ENCODE results near the gene RMRP. TPM values are rescaled to one million over a fixed set of nuclear protein-coding genes. Genes with fewer than 3 reads are reported as not detected.

RMRP gene
- total and polyA plus RNA-seq, 9 of the 15 experiments (the other 6 are each of a cell fraction or from before 2014, with no cell fraction given) = 75.7 to 89,974 (median 13,378) TPM; not detected in 3

- Histone ChIP-seq H4K20me1 (replicated peaks; ENCODE audit: control insufficient read depth, insufficient read depth, low read length) (no peaks in the 10 kb centered on the region), H3K9me3 (replicated peaks; ENCODE audit: control insufficient read depth, insufficient read depth, low read depth, low read length) (no peaks in the 10 kb centered on the region), H3K9me1 (ENCODE audit: control insufficient read depth, insufficient read depth, low read length) (no peaks in the 10 kb centered on the region), H3K4me3 (no peak overlapping the region), H3K27ac (ENCODE audit: extremely low read depth, low read depth, low read length) (no peak overlapping the region), H3K4me2 (ENCODE audit: insufficient read depth, low read length) (no peak overlapping the region), H3K36me3 (ENCODE audit: control insufficient read depth, insufficient read depth, low read length) (peaks cover 74% of the 10 kb centered on the region), H3K79me2 (ENCODE audit: control insufficient read depth, insufficient read depth, low read length) (no peaks in the 10 kb centered on the region), H3K9ac (ENCODE audit: insufficient read depth in 1 of 2, low read depth in 2 of 2, low read length in 2 of 2) (no peak overlapping the region), H3K27me3 (ENCODE audit: control insufficient read depth in 2 of 2, insufficient read depth in 2 of 2, low read length in 2 of 2) (no peaks in the 10 kb centered on the region), H2AFZ (ENCODE audit: low read depth, low read length) (no peak overlapping the region), H3K4me1 (replicated peaks in 1 of 2; ENCODE audit: control insufficient read depth in 2 of 2, insufficient read depth in 2 of 2, low read length in 2 of 2) (no peaks in the 10 kb centered on the region; a peak in 2 of 5 replicates)
- ChIA-PET CTCF (ENCODE audit: low intra/inter-chr PET ratio) (no interaction called here), POLR2A (no interaction called here)
- in situ Hi-C loops (cut with MboI) = no loop called here
- WGBS (ENCODE audit: insufficient coverage, low coverage, missing lambda C conversion rate) = 89% methylated on average over 5 of the region's 5 CpGs
- ATAC-seq = no peak
- no TSS peak for BruUV-seq (replicated peaks)
- intact Hi-C loops (cut with micrococcal nuclease) = loop anchor here (5.0 kb wide), 1 partner anchor 41 kb away; the partner anchor contains the start of genes CCDC107 and RMRP
- no peak for FAIRE-seq
- DNase-seq (ENCODE audit: extremely low read depth in 1 of 4, low spot score in 3 of 4) = no peak
- TF ChIP-seq, protein P1, sequence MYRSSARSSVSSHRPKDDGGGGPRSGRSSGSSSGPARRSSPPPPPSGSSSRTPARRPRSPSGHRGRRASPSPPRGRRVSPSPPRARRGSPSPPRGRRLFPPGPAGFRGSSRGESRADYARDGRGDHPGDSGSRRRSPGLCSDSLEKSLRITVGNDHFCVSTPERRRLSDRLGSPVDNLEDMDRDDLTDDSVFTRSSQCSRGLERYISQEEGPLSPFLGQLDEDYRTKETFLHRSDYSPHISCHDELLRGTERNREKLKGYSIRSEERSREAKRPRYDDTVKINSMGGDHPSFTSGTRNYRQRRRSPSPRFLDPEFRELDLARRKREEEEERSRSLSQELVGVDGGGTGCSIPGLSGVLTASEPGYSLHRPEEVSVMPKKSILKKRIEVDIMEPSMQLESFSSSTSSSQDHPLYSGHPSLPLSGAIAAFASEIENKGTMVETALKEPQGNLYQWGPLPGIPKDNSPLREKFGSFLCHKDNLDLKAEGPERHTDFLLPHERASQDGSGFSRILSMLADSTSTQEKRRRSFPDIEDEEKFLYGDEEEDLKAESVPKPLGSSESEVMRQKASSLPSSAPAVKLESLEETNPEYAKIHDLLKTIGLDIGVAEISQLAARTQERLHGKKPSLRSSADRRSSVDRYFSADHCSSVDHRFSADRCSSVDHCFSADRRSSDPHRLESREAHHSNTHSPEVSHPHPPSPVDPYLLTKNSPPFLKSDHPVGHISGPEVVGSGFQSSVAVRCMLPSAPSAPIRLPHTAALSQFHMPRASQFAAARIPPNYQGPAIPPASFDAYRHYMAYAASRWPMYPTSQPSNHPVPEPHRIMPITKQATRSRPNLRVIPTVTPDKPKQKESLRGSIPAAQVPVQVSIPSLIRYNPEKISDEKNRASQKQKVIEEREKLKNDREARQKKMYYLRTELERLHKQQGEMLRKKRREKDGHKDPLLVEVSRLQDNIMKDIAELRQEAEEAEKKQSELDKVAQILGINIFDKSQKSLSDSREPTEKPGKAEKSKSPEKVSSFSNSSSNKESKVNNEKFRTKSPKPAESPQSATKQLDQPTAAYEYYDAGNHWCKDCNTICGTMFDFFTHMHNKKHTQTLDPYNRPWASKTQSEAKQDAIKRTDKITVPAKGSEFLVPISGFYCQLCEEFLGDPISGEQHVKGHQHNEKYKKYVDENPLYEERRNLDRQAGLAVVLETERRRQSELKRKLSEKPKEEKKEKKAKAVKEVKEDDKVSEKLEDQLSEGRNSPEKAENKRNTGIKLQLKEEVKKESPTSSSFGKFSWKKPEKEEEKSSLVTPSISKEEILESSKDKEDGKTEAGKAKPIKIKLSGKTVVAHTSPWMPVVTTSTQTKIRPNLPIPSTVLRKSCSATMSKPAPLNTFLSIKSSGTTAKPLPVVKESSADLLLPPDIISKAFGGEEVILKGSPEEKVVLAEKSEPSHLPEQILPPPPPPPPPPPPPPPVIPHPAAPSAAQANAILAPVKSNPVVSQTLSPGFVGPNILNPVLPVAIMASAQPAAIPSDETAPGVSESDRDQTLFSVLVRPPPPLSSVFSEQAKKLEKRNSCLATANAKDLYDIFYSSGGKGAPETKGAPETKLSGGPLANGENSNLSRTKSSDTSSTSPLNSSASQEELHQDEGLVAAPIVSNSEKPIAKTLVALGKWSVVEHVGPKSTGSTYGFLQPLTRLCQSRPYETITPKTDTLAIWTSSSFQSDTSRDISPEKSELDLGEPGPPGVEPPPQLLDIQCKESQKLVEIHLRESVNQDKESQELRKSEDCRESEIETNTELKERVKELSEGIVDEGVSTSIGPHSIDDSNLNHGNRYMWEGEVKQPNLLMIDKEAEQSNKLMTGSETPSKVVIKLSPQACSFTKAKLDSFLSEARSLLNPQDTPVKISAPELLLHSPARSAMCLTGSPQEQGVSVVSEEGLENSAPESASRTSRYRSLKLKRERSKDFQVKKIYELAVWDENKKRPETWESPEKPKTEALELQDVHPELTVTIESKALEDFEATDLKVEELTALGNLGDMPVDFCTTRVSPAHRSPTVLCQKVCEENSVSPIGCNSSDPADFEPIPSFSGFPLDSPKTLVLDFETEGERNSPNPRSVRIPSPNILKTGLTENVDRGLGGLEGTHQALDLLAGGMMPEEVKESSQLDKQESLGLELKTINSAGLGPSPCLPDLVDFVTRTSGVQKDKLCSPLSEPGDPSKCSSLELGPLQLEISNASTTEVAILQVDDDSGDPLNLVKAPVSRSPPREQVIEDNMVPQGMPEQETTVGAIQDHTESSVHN (IDR thresholded peaks at IDR 0.05; ENCODE audit: borderline replicate concordance in 1 of 2, low read depth in 1 of 2) = no peak
- TF ChIP-seq SRSF3 (IDR thresholded peaks at IDR 0.05; ENCODE audit: insufficient read depth, low read length) = no peak
- TF ChIP-seq IRF2 (CRISPR knock-in tag; IDR thresholded peaks at IDR 0.05) = no peak
- TF ChIP-seq ARID4B (CRISPR knock-in tag; IDR thresholded peaks at IDR 0.05) = no peak
- no peak for TF ChIP-seq MAFK (IDR thresholded peaks at IDR 0.05; ENCODE audit: low read length)
- TF ChIP-seq ZNF217 (CRISPR knock-in tag; IDR thresholded peaks at IDR 0.05) = no peak
- TF ChIP-seq GTF2F1 (IDR thresholded peaks at IDR 0.05; ENCODE audit: low read depth, low read length) = no peak
- no peak for TF ChIP-seq JUNB (CRISPR knock-in tag; conservative IDR thresholded peaks at IDR 0.05)
- no peak for TF ChIP-seq SOX6 (IDR thresholded peaks at IDR 0.05)
- TF ChIP-seq KLF1 (tag; IDR thresholded peaks at IDR 0.05) = no peak
- no peak for TF ChIP-seq ZNF239 (CRISPR knock-in tag; IDR thresholded peaks at IDR 0.05)
- no peak for TF ChIP-seq E2F3 (CRISPR knock-in tag; IDR thresholded peaks at IDR 0.05)
Measured at GRCh38 chr9:35698231-35698630, 40.4 kb upstream of the RMRP start.
